ENCODE data around the gene SNPH.
"Not testable (repeated sequence)": the region's sequence is repeated elsewhere in the genome, so short reads cannot be mapped to it uniquely, and the experiment has no call there.

Gene SNPH

GRCh38 chr20:1343446-1344124, 77.5 kb downstream of the SNPH start:
- not testable (repeated sequence) for DNase-seq

GRCh38 chr20:1345030-1345755, 79.1 kb downstream of the SNPH start:
- DNase-seq: no peak

GRCh38 chr20:1345756-1346093, 79.6 kb downstream of the SNPH start:
- no peak for DNase-seq

GRCh38 chr20:1346315-1346969, 80.3 kb downstream of the SNPH start:
- DNase-seq: no peak

- DNase-seq: no peak
Measured at GRCh38 chr20:1353956-1354355, 87.9 kb downstream of the SNPH start.

- no peak for DNase-seq
Measured at GRCh38 chr20:1357921-1358671, 92.0 kb downstream of the SNPH start.

All from NCI-H187 treated with DMSO at 0.1 percent for 48 hours (cell line).